Fibroblast of pulmonary artery (primary cell): ENCODE data around the gene ANKS1B.

Experiments
- DNase-seq: peaks from one replicate; pipeline ENCODE4 v3.0.0-alpha.2; 2010; ENCODE audit warnings: low read depth
- H3K4me3 ChIP-seq: replicated peaks from 2 replicates; pipeline ENCODE4 v1.5.1; 2011; ENCODE audit warnings: low read depth, mild to moderate bottlenecking, control low read depth, low read length, moderate library complexity
- TF ChIP-seq, protein P1 (sequence below): IDR thresholded peaks from 2 replicates; pipeline ENCODE4 v1.5.1; 2011; ENCODE audit warnings: mild to moderate bottlenecking, control low read depth, low read length, inconsistent platforms; ENCODE audit errors: missing control alignments

Gene ANKS1B

DNA sequence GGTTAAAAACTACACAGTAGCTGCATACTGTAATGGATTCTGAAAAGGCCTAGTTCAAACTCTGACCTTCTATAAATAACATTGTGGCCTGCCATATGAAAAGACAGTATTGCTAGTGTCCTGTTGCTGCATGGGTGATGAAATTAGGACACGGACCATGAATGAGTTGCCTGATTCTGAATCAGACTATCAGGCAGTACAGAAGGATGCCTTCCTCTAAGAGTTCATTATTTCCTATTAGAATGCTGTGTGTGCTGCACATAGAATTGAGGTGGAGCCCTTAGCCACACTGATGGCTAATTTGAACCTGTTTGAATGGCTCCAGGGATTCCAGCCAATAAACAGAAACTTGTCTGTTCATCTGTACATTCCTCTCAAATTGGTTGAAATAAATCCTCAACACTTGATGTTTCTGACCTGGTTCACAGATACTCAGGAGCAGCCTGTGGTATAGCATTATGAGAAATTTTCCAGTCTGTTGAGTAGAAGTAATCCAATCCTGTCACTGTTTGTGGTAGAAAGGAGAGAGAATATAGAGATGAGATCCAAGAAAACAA is 856.4 kb downstream of the ANKS1B start:
- DNase-seq, result no peak
- TF ChIP-seq, protein P1, sequence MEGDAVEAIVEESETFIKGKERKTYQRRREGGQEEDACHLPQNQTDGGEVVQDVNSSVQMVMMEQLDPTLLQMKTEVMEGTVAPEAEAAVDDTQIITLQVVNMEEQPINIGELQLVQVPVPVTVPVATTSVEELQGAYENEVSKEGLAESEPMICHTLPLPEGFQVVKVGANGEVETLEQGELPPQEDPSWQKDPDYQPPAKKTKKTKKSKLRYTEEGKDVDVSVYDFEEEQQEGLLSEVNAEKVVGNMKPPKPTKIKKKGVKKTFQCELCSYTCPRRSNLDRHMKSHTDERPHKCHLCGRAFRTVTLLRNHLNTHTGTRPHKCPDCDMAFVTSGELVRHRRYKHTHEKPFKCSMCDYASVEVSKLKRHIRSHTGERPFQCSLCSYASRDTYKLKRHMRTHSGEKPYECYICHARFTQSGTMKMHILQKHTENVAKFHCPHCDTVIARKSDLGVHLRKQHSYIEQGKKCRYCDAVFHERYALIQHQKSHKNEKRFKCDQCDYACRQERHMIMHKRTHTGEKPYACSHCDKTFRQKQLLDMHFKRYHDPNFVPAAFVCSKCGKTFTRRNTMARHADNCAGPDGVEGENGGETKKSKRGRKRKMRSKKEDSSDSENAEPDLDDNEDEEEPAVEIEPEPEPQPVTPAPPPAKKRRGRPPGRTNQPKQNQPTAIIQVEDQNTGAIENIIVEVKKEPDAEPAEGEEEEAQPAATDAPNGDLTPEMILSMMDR, result no peak
- no peak overlapping the region for H3K4me3 ChIP-seq

DNA sequence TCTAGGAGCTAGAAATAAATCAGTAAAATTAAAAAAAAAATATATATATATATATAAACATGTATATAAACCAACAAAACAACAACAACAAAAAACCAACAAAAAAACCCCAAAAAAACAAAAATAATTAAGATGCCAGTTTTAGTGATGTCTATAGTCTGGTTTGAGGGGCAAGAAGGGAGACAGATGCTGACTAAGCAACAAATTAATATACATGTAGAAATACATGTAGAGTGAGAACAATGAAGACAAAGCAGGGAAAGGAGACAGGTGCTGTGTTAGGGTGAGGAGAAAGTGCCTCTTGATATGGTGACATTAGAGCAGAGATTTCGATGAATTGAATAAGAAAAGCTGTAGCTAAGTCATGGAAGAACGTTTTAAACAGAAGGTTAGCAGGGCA is 861.8 kb downstream of the ANKS1B start:
- TF ChIP-seq, protein P1, result no peak
- H3K4me3 ChIP-seq, result no peak overlapping the region
- DNase-seq, result no peak

DNA sequence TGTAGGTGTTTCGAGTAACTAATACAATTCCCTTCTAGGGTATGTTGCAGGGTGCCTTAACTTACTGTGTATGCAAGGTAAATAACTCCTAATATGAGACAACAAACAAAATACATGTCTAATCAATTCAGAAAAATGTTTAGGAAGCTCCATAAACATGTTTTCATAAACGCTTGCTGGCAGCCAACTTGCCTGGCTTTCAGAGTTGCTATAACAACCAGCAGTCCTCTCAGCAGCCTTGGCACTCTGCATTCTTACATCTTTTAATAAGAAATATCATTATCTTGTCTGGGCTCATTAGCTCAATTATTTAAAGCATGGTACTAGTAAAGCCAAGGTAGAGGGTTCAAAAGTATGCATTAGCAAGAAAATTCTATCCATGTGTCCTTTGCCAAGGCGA is 862.2 kb downstream of the ANKS1B start:
- no peak overlapping the region for H3K4me3 ChIP-seq
- TF ChIP-seq, protein P1, result no peak
- no peak for DNase-seq

DNA sequence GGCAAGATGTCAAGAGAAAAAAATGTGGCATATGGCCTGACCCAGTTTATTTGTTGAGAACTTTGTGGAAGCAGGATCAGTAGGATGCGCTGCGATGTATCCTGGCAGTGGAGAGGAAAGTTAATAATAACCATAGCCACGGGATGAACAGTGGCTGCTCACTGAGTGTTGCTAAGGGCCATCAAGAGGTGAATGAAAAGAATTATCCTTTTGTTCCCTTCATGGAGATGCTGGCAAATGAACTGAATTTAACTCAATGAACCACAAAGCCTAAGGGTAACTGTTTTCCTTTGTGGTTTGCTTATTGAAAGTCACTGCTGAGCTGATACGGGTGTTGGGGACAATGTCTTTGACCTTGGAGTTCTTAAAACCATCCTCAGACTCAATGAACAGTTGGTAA is 863.2 kb downstream of the ANKS1B start:
- no peak overlapping the region for H3K4me3 ChIP-seq
- TF ChIP-seq, protein P1, result no peak
- DNase-seq, result no peak

DNA sequence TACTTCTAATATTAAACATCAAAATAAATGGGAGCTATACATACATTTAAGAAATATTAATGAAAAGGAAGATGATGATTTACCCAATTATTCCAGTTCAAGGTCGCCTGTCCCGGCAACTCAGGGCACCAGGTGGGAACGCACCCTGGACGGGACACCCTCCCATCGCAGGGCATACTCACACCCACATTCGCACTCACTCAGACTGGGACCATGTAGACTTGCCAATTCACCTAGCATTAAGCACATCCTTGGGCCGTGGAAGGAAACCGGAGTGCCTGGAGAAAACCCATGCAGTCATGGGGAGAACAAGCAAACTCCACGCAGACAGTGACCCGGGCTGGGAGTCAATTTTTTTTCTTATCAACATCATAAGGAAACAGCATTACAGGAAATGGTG is 864.8 kb downstream of the ANKS1B start:
- H3K4me3 ChIP-seq, result no peak overlapping the region
- TF ChIP-seq, protein P1, result no peak
- DNase-seq, result no peak

DNA sequence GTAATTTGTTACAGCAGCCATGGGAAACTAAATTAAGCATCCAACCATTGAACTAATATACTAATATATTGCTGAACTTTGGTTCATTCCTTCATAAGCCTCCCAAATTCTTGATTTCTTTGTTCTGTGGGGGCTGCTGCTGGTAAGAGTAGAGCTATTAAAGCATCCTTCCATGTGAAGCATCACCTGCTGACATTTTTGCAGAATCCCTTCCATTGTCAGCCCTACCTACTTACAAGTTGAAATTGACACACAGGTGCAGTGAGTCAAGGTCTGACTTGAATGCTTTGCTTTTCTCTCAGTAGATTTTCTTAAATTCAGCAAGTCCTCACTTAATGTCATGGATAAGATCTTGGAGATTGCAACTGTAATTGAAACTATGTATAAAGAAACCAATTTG is 865.3 kb downstream of the ANKS1B start:
- no peak for DNase-seq
- TF ChIP-seq, protein P1, result no peak
- H3K4me3 ChIP-seq, result no peak overlapping the region

DNA sequence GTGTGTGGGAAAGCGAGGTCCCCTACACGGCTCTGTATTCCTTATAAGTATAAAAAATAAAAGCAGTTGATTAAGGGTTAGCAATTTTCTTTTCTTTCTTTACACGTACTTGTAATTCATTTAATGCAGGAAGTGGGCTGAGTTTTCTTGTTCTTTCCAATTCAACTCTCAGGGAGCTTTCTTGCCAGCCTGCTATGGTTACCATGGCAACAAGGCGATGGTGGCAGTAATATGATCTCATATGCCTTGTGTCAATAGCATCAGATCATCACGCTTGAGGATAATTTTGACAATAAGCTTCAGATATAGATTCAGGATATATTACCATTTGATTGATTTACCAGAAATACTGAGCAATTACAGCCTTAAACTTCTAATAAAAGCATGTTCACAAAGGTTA is 873.1 kb downstream of the ANKS1B start:
- no peak for DNase-seq
- no peak overlapping the region for H3K4me3 ChIP-seq
- TF ChIP-seq, protein P1, result no peak
